Motor neuron (in vitro differentiated cells): ENCODE data around the gene GPC6. TPM values are rescaled to one million over a fixed set of nuclear protein-coding genes. Genes with fewer than 3 reads are reported as not detected.

Experiments used
- ATAC-seq, 8 experiments: fragments of 200-7000 bp; cut with Tn5 transposase; replicated peaks in 6 of 8; 2 replicates each; pipeline ENCODE4 v1.8.0; 2021; ENCODE audit warnings: mild to moderate bottlenecking in 8 of 8, moderate library complexity in 8 of 8
- H3K27ac ChIP-seq, 2 donors: fragments of 250-450 bp; sonication (Bioruptor Pico); 2 replicates each; pipeline ENCODE4 v1.9.0; 2021; ENCODE audit warnings: antibody characterized with exemption in 2 of 2, mild to moderate bottlenecking in 2 of 2, moderate library complexity in 1 of 2
- H3K4me1 ChIP-seq, 2 donors: fragments of 250-450 bp; sonication (Bioruptor Pico); replicated peaks in 1 of 2; 2 replicates each; pipeline ENCODE4 v1.6.1; 2021; ENCODE audit warnings: antibody characterized with exemption in 2 of 2, mild to moderate bottlenecking in 2 of 2, moderate library complexity in 1 of 2
- H3K4me3 ChIP-seq, 5 donors: fragments of 250-450 bp; sonication (Bioruptor Pico); 2 replicates each; pipeline ENCODE4 v1.9.0; 2021; ENCODE audit warnings: antibody characterized with exemption in 5 of 5, mild to moderate bottlenecking in 5 of 5, moderate library complexity in 4 of 5
- WGBS, 10 experiments: fragments of 450-650 bp; shearing (Covaris generic); methylation state at CpG; one replicate each; pipeline ENCODE4 v1.0.0; 2022; 5-methylcytosine and 5-hydroxymethylcytosine counted together
- in situ Hi-C, 9 experiments: fragments of 400-800 bp; cut with MboI; loops; one replicate each; pipeline ENCODE4 v1.15.0; 2021; ENCODE audit warnings: low sequenced_read_pairs in 9 of 9, low pct_unique_long_range_greater_than_20kb in 2 of 9; ENCODE audit not compliant: unreplicated experiment in 9 of 9
- total RNA-seq, 8 experiments: library from RNA; unstranded; fragments of 300-600 nt; gene quantifications; 2 replicates each; pipeline versions ENCODE4 v1.2.3 to v1.2.4, GENCODE V29; 2022

The GPC6 gene
- total RNA-seq, 8 experiments from 2014 or later: 1.8 to 52.4 (median 15.5) TPM

GRCh38 chr13:93729383-93729782 lies 502.8 kb downstream of the GPC6 start:
- no peak for ATAC-seq
- no peak overlapping the region for H3K27ac ChIP-seq

DNA sequence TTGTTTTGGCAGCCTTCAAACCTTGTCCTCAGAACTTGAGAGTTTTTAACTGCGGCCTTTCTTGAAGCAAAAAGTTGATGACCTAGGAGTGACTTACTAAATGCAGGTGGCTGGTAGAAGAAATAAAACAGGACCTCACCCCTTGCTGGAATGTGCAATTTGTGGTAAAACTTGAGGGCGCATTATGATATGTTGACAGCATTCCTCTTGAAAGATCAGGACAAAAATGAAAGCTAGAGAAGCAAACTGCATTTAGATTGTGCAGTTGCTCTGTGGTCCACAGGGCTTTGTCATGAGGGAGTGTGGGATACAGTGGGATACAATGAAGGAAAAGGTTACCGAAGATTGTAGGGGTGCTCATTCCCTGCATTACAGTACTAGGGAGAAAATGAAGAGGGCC lies 504.2 kb downstream of the GPC6 start:
- 56 to 100% (median 87%) methylated on average over 1 to 3 of the region's 3 CpGs; no CpG with 5 or more reads in 2 of the 10 experiments for WGBS, 10 experiments
- in situ Hi-C loops: no loop called here
- Histone ChIP-seq H3K27ac (no peak overlapping the region), H3K4me1 (peaks cover 0 to 5% of the 10 kb centered on the region in 2 donors), H3K4me3 (no peak overlapping the region)
- ATAC-seq: peak in 3 of 8 experiments; percentile 57 to 77 (median 66)

More at GRCh38 chr13:93729383-93729782, 502.8 kb downstream of the GPC6 start:
- Histone ChIP-seq H3K4me1 (peaks cover 0 to 5% of the 10 kb centered on the region in 2 donors), H3K4me3 (no peak overlapping the region)
- WGBS, 10 experiments: 40 to 100% (median 94%) methylated on average over 1 to 2 of the region's 2 CpGs; no CpG with 5 or more reads in 1 of the 10 experiments
- in situ Hi-C loops: no loop called here

DNA sequence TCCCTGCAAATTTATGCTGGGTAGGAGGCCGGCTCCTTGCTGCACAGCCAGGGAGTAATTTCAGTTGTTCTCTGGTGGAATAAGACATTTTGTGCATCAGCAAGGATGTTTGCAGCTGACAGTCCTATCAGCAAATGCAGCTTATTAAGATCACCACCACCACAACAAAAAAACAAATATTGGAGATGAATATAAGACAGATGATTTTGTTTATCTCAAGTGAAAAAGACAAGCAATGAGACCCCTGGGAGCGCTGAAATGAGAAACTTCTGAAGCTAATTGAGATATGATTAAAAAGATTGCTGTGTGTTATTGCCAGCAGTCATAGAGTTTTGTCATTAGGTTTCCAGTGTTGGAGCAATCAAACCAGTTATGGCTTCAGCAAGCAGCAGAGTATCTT lies 505.6 kb downstream of the GPC6 start:
- ATAC-seq: no peak
- in situ Hi-C loops: no loop called here
- H3K4me3 ChIP-seq: no peak overlapping the region
- 43 to 100% (median 90%) methylated on average over 1 to 2 of the region's 2 CpGs; no CpG with 5 or more reads in 1 of the 10 experiments for WGBS, 10 experiments
- H3K4me1 ChIP-seq: no peaks in the 10 kb centered on the region
- H3K27ac ChIP-seq: no peak overlapping the region

DNA sequence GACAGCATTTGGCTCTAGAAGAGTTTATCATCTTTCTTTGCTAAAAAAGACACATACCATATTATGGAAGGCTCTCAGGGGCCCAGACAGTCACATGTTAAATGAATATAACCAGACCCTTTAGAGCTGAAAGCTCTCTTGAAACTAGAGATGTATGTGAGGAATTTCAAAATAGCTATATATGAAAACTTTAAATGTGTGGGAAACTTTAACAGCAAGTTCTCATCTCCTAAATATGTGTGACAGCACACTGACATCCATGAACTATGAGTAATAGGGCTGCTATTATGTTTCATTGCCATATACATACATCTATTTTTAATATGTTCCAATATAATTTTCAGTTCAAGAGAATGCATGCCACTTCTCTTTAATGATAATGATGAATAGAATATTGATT lies 509.5 kb downstream of the GPC6 start:
- peaks cover 0 to 10% of the 10 kb centered on the region in 2 donors for H3K4me1 ChIP-seq
- H3K4me3 ChIP-seq: no peak overlapping the region
- no peak overlapping the region for H3K27ac ChIP-seq
- in situ Hi-C loops: no loop called here
- no peak for ATAC-seq

GRCh38 chr13:93736909-93737308 lies 510.3 kb downstream of the GPC6 start:
- in situ Hi-C loops: no loop called here
- WGBS, 10 experiments: 43 to 96% (median 86%) methylated on average over 2 to 3 of the region's 3 CpGs; no CpG with 5 or more reads in 1 of the 10 experiments

DNA sequence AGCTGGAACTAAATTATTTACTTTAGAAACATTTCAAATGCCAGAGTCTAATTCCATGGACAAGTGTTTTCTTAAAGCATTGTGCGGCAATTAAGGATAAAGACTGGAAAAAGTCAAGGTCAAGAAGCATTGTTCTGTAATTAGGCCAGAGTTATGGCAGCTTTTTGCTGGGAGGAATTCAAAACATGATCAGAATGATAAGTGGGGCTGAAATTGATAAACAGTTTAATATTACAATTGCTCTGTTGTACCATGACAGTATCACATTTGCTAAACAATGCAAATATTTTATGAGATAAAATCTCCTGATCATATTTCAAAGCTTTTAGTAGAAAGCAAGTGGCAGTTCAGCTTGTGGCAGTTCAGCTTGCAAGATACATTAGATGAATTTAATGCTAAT lies 513.7 kb downstream of the GPC6 start:
- in situ Hi-C loops: no loop called here
- Histone ChIP-seq H3K4me1 (peaks cover 0 to 10% of the 10 kb centered on the region in 2 donors), H3K4me3 (no peak overlapping the region), H3K27ac (no peak overlapping the region)
- WGBS, 10 experiments: 50 to 100% (median 100%) methylated on average over 1 of the region's 1 CpG; no CpG with 5 or more reads in 3 of the 10 experiments
- ATAC-seq: no peak

More at GRCh38 chr13:93736909-93737308, 510.3 kb downstream of the GPC6 start:
- Histone ChIP-seq H3K27ac (no peak overlapping the region), H3K4me3 (no peak overlapping the region), H3K4me1 (peaks cover 0 to 10% of the 10 kb centered on the region in 2 donors)
- ATAC-seq: no peak

DNA sequence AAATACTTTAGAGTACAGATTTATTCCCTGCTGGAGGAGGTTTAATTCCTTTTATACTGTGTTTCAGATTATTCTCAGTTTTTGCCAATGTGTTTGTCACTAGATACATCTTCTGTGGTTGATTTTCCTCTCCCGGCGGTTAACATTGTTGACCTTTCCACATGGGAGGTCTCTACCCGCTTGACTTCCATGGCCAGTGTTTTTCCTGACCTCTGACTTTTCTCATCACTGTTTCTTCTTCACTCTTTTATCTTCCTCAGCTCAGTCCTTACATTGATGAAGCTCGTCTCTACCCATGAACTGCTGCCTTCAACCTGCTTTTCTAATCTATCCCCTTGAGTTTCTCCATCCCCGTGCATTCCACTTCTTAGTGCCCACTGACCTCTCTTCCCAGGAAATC lies 517.4 kb downstream of the GPC6 start:
- in situ Hi-C loops: no loop called here
- Histone ChIP-seq H3K4me3 (no peak overlapping the region), H3K4me1 (peaks cover 0 to 10% of the 10 kb centered on the region in 2 donors), H3K27ac (no peak overlapping the region)
- ATAC-seq: no peak
- 77 to 100% (median 92%) methylated on average over 1 to 5 of the region's 5 CpGs; no CpG with 5 or more reads in 1 of the 10 experiments for WGBS, 10 experiments

- Histone ChIP-seq H3K27ac (no peak overlapping the region), H3K4me3 (no peak overlapping the region), H3K4me1 (peaks cover 0 to 6% of the 10 kb centered on the region in 2 donors)
- WGBS, 10 experiments: 42 to 100% (median 82%) methylated on average over 1 of the region's 1 CpG; no CpG with 5 or more reads in 5 of the 10 experiments
- no peak for ATAC-seq
- in situ Hi-C loops: no loop called here
Observed at GRCh38 chr13:93744886-93745285, 518.3 kb downstream of the GPC6 start.

DNA sequence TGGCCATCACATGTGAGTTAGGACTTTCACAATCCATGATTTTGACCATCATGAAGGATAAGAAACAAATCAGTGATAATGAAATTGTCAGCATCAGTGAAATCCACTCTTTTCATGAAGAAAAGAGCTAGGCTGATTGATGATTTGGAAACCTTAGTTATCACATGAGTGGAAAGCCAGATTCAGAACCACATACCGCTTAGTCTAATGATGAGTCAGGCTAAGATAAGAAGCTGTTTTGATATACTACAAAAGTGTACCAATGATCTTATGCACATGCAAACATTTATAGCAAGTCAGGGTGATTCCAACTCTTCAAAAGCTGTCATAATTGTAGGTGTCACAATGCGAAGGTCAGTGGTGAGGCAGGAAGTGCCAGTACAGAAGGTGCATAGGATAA lies 519.3 kb downstream of the GPC6 start:
- Histone ChIP-seq H3K4me3 (no peak overlapping the region), H3K4me1 (no peaks in the 10 kb centered on the region), H3K27ac (no peak overlapping the region)
- in situ Hi-C loops: no loop called here
- 86 to 100% (median 100%) methylated on average over 1 to 2 of the region's 2 CpGs; no CpG with 5 or more reads in 1 of the 10 experiments for WGBS, 10 experiments
- peak in 1 of 8 experiments; percentile 31 for ATAC-seq

DNA sequence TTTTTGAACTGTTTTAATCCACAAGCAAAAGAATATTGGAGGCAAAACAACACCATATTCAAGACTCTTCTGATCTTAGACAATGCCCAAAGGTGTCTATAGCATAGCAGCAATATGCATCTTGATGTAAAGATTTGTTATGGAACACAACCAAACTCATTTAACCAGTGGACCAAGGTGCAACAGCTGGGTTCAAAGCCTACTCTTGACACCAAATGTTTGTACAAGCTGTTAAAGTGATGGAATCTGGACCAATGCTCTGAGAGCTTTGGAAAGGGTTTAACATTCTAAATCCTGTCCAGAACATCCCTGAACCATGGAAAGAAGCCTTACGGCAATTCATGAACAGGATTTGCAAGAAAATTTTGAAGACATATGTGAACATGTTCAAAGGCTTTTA lies 520.0 kb downstream of the GPC6 start:
- in situ Hi-C loops: no loop called here
- ATAC-seq: no peak
- no peak overlapping the region for H3K27ac ChIP-seq
- WGBS, 10 experiments: 88 to 100% (median 100%) methylated on average over 1 of the region's 1 CpG; no CpG with 5 or more reads in 3 of the 10 experiments
- no peak overlapping the region for H3K4me3 ChIP-seq
- H3K4me1 ChIP-seq: no peaks in the 10 kb centered on the region

DNA sequence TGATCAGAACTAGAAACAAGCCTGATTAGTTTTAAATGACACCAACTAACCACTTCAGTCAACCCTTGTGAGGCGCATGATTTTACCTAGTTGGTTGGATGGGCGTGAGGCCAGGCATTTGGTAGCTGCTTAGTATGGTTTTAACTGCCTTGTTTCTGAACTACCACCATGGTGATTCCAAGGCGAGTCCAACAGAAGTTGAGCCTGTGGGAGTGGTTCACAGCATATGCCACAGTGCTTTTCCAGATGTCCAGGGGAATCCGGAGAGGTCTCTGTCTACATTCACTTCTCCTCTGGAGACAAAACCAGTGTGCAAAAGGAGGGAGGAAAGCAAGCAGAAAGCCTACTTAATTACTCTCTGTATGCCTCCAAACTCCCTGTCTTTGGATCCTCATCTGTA lies 524.1 kb downstream of the GPC6 start:
- in situ Hi-C loops: no loop called here

GRCh38 chr13:93751117-93751516 lies 524.5 kb downstream of the GPC6 start:
- peak in 1 of 8 experiments; percentile 27 for ATAC-seq
- H3K27ac ChIP-seq: no peak overlapping the region
- H3K4me3 ChIP-seq: no peak overlapping the region
- peaks cover 0 to 8% of the 10 kb centered on the region in 2 donors for H3K4me1 ChIP-seq
- in situ Hi-C loops: no loop called here

More for the DNA sequence above, 524.1 kb downstream of the GPC6 start:
- H3K4me3 ChIP-seq: no peak overlapping the region
- 20 to 100% (median 94%) methylated on average over 1 to 4 of the region's 4 CpGs; no CpG with 5 or more reads in 2 of the 10 experiments for WGBS, 10 experiments
- ATAC-seq: peak in 2 of 8 experiments; percentile 57 to 99
- no peak overlapping the region for H3K27ac ChIP-seq
- H3K4me1 ChIP-seq: peaks cover 0 to 8% of the 10 kb centered on the region in 2 donors

DNA sequence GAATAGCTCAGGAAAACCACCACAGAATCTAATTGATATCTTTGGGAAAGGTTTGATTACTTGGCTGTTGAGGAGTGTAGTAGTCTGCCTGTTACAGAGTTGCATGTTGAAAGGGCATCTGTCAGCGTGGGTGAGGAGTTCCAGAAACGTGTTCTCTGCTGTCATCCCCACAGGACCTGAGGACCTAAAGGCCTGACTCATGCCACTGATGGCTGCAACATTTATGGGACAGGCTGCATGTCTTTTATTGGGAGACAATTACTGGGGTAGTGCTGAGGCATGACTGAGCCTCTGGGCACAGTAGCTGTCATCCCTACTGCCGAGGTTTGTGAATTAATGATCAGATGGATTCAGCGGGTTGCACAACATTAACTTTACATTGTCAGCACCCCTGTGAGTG lies 525.9 kb downstream of the GPC6 start:
- Histone ChIP-seq H3K4me1 (peaks cover 0 to 8% of the 10 kb centered on the region in 2 donors), H3K4me3 (no peak overlapping the region), H3K27ac (no peak overlapping the region)
- in situ Hi-C loops: no loop called here
- ATAC-seq: peak in 5 of 8 experiments; percentile 98 to 99 (median 99)
- WGBS, 10 experiments: 0 to 100% (median 56%) methylated on average over 1 to 4 of the region's 4 CpGs; no CpG with 5 or more reads in 2 of the 10 experiments

DNA sequence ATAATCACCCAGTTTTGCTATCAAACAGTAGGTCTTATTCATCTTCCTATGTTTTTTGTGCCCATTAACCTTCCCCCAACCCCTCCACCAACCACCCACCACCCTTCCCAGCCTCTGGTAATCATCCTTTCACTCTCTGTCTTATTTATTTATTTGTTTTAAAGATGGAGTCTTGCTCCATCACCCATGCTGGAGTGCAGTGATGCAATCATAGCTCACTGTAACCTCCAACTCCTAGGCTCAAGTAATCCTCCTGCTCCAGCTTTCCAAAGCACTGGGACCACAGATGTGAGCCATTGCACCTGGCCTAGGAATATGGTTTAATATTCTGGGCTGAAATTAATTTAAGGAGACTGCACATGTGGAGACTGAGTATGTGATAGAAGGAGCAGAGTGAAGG lies 527.0 kb downstream of the GPC6 start:
- H3K27ac ChIP-seq: no peak overlapping the region
- H3K4me3 ChIP-seq: no peak overlapping the region
- peak in 1 of 8 experiments; percentile 26 for ATAC-seq
- in situ Hi-C loops: no loop called here
- peaks cover 0 to 8% of the 10 kb centered on the region in 2 donors for H3K4me1 ChIP-seq
